Hepatocyte (in vitro differentiated cells): ENCODE results near the gene FGB. TPM values are rescaled to one million over a fixed set of nuclear protein-coding genes. Genes with fewer than 3 reads are reported as not detected.
A peak's percentile ranks its signal among the peaks of the same experiment; 100 is the strongest.

Experiments used
- DNase-seq: peaks from one replicate; pipeline ENCODE4 v3.0.0-alpha.2; 2016; ENCODE audit warnings: low spot score
- H2AFZ ChIP-seq: fragments of 200-600 bp; sonication (generic); 2 replicates; pipeline ENCODE4 v1.6.0; 2016; ENCODE audit warnings: antibody characterized with exemption, mild to moderate bottlenecking
- H3K27ac ChIP-seq: fragments of 200-600 bp; sonication (generic); 2 replicates; pipeline ENCODE4 v1.5.1; 2016; ENCODE audit warnings: mild to moderate bottlenecking
- H3K27me3 ChIP-seq: fragments of 200-600 bp; sonication (generic); 2 replicates; pipeline ENCODE4 v1.6.1; 2016
- H3K36me3 ChIP-seq: fragments of 200-600 bp; sonication (generic); replicated peaks from 2 replicates; pipeline ENCODE4 v1.5.1; 2016; ENCODE audit warnings: low read depth; ENCODE audit not compliant: insufficient read depth
- H3K4me1 ChIP-seq: fragments of 200-600 bp; sonication (generic); 2 replicates; pipeline ENCODE4 v1.5.1; 2016; ENCODE audit warnings: mild to moderate bottlenecking, moderate library complexity; ENCODE audit not compliant: insufficient read depth
- H3K4me2 ChIP-seq: fragments of 200-600 bp; sonication (generic); 2 replicates; pipeline ENCODE4 v1.6.0; 2016
- H3K4me3 ChIP-seq: fragments of 200-600 bp; sonication (generic); 2 replicates; pipeline ENCODE4 v1.5.1; 2016; ENCODE audit warnings: mild to moderate bottlenecking
- H3K79me2 ChIP-seq: fragments of 200-600 bp; sonication (generic); 2 replicates; pipeline ENCODE4 v1.6.0; 2017; ENCODE audit warnings: mild to moderate bottlenecking
- H3K9me2 ChIP-seq: fragments of 200-600 bp; sonication (generic); replicated peaks from 2 replicates; pipeline ENCODE4 v1.6.0; 2017; ENCODE audit warnings: mild to moderate bottlenecking; ENCODE audit not compliant: insufficient read depth
- H3K9me3 ChIP-seq: fragments of 200-600 bp; sonication (generic); 2 replicates; pipeline ENCODE4 v1.5.1; 2016; ENCODE audit warnings: low read depth, mild to moderate bottlenecking
- H4K20me1 ChIP-seq: fragments of 200-600 bp; sonication (generic); 2 replicates; pipeline ENCODE4 v1.6.0; 2016; ENCODE audit warnings: mild to moderate bottlenecking; ENCODE audit not compliant: insufficient read depth, poor library complexity, severe bottlenecking
- EZH2 ChIP-seq: fragments of 200-600 bp; sonication (generic); IDR thresholded peaks from 2 replicates; pipeline ENCODE4 v1.6.1; 2016; ENCODE audit warnings: antibody characterized with exemption, mild to moderate bottlenecking, borderline replicate concordance
- EZH2phosphoT487 ChIP-seq: fragments of 200-600 bp; sonication (generic); IDR thresholded peaks from one replicate; pipeline ENCODE4 v1.6.1; 2018; ENCODE audit warnings: antibody characterized with exemption, mild to moderate bottlenecking, low read depth, moderate library complexity; ENCODE audit not compliant: unreplicated experiment, severe bottlenecking
- WGBS: methylation state at CpG from one replicate; pipeline ENCODE4 v1.1.6; 2016; ENCODE audit warnings: low lambda C conversion rate; ENCODE audit errors: missing lambda C conversion rate; 5-methylcytosine and 5-hydroxymethylcytosine counted together
- polyA plus RNA-seq: library from polyadenylated mRNA; unstranded; fragments of >200 nt; fragmentation: Nextera tagmentation; extraction: Ambion mirVana; gene quantifications from 2 replicates; pipeline ENCODE4 v1.2.1, GENCODE V29; 2016
- total RNA-seq: library from RNA; depleted of rRNA; stranded (reverse); fragments of >200 nt; gene quantifications from 2 replicates; pipeline ENCODE4 v1.2.3, GENCODE V29; 2014
- TF ChIP-seq, protein P1 (sequence below): fragments of 200-600 bp; sonication (generic); IDR thresholded peaks from 2 replicates; pipeline ENCODE4 v1.5.1; 2016; ENCODE audit warnings: antibody characterized with exemption, mild to moderate bottlenecking; ENCODE audit not compliant: poor library complexity

The FGB gene
- total and polyA plus RNA-seq, 2 experiments from 2014 or later: 1,901 to 2,096 TPM

DNA sequence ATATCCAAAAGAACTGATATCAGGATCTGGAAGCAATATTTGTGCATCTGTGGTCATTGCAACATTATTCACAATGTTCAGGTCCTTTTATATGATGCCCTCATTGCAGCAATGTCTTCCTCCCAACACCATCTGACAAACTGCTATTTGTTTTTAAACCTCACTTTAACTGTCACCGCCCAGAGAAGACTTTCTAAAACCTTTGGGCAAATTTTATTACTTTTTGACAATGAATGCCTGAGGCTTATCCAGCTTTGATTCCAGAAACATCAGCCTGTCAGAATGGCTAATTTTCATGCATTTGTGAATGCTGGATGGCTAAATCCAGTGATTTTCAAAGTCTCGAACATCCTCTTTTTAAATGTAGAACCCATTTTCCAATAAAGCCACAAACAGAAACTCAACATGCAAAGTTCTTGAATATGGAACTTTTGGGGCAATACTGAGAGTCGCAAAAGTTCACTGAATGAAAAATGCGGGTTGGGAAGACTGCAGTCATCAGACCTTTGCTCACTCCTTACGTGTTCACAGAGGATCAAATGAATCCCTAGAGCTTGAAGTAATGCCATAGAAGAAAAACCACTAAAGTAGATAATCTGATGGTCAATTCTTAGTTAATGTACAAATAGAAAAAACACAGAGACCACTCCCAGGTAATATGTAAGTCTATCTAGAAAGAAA lies 10.5 kb downstream of the FGB start:
- Histone ChIP-seq H3K79me2 (no peaks in the 10 kb centered on the region), H4K20me1 (no peaks in the 10 kb centered on the region), H3K9me3 (no peaks in the 10 kb centered on the region), H3K4me2 (no peak overlapping the region), H3K9me2 (no peaks in the 10 kb centered on the region), H3K27ac (peak overlapping the region; percentile 16), H3K36me3 (no peaks in the 10 kb centered on the region), H3K4me3 (no peak overlapping the region), H3K4me1 (no peaks in the 10 kb centered on the region), H2AFZ (no peak overlapping the region), H3K27me3 (no peaks in the 10 kb centered on the region)
- TF ChIP-seq EZH2: no peak
- TF ChIP-seq, protein P1, sequence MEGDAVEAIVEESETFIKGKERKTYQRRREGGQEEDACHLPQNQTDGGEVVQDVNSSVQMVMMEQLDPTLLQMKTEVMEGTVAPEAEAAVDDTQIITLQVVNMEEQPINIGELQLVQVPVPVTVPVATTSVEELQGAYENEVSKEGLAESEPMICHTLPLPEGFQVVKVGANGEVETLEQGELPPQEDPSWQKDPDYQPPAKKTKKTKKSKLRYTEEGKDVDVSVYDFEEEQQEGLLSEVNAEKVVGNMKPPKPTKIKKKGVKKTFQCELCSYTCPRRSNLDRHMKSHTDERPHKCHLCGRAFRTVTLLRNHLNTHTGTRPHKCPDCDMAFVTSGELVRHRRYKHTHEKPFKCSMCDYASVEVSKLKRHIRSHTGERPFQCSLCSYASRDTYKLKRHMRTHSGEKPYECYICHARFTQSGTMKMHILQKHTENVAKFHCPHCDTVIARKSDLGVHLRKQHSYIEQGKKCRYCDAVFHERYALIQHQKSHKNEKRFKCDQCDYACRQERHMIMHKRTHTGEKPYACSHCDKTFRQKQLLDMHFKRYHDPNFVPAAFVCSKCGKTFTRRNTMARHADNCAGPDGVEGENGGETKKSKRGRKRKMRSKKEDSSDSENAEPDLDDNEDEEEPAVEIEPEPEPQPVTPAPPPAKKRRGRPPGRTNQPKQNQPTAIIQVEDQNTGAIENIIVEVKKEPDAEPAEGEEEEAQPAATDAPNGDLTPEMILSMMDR: no peak
- TF ChIP-seq EZH2phosphoT487: no peak
- no peak for DNase-seq
- 66% methylated on average over 5 of the region's 5 CpGs for WGBS

DNA sequence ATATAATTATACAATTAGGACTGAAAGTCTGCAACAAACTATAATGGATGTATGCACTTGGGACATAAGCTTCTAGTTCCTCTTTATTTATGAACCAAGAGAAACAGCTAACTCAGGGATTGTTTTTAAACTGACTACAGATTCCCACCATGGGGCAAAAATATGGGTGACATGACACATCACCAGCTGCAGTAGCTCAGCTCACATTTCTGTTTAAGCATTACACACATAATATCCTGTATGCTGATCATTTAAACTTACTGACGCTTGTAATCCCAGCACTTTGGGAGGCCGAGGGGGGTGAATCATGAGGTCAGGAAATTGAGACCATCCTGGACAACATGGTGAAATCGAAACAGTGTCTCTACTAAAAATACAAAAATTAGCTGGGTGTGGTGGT lies 11.5 kb downstream of the FGB start:
- WGBS: 84% methylated on average over 3 of the region's 3 CpGs
- H3K9me3 ChIP-seq: no peaks in the 10 kb centered on the region
- no peak for DNase-seq
- no peaks in the 10 kb centered on the region for H3K4me1 ChIP-seq
- no peak overlapping the region for H3K27ac ChIP-seq
- TF ChIP-seq EZH2 (no peak), EZH2phosphoT487 (no peak)
- TF ChIP-seq, protein P1: no peak
- no peaks in the 10 kb centered on the region for H3K36me3 ChIP-seq
- H3K9me2 ChIP-seq: no peaks in the 10 kb centered on the region
- H3K4me3 ChIP-seq: no peak overlapping the region
- no peaks in the 10 kb centered on the region for H3K27me3 ChIP-seq
- H3K79me2 ChIP-seq: no peaks in the 10 kb centered on the region
- H3K4me2 ChIP-seq: no peak overlapping the region
- H2AFZ ChIP-seq: no peak overlapping the region
- H4K20me1 ChIP-seq: no peaks in the 10 kb centered on the region

DNA sequence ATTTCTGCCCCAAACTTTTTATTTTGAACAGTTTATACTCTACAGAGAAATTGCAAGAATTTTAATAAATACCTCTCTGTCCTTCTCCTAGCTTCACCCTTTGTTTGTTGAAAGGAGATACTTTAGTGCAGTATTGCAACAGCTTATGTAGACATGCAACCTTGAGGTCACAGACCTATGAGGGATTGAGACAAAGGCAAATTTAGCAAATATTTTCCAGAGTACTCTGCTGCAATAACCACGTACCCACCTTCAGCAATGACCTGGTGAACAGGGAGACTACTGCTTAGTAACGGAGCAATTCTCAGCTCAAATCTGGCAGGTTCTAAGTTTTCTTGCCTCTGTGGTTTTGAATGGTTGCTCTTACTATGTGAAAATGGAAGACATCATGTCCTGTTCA lies 14.5 kb downstream of the FGB start:
- H3K4me2 ChIP-seq: no peak overlapping the region
- H2AFZ ChIP-seq: no peak overlapping the region
- WGBS: 56% methylated on average over 2 of the region's 2 CpGs
- no peaks in the 10 kb centered on the region for H4K20me1 ChIP-seq
- H3K4me1 ChIP-seq: no peaks in the 10 kb centered on the region
- H3K9me2 ChIP-seq: no peaks in the 10 kb centered on the region
- no peaks in the 10 kb centered on the region for H3K79me2 ChIP-seq
- no peaks in the 10 kb centered on the region for H3K9me3 ChIP-seq
- no peaks in the 10 kb centered on the region for H3K27me3 ChIP-seq
- H3K4me3 ChIP-seq: no peak overlapping the region
- no peaks in the 10 kb centered on the region for H3K36me3 ChIP-seq
- H3K27ac ChIP-seq: no peak overlapping the region
- no peak for DNase-seq
- no peak for TF ChIP-seq EZH2
- no peak for TF ChIP-seq EZH2phosphoT487
- TF ChIP-seq, protein P1: no peak
